Measurements from ENCODE around the gene NDC1. TPM values are rescaled to one million over a fixed set of nuclear protein-coding genes. Genes with fewer than 3 reads are reported as not detected.
A peak's percentile ranks its signal among the peaks of the same experiment; 100 is the strongest.
"Not testable (repeated sequence)": the region's sequence is repeated elsewhere in the genome, so short reads cannot be mapped to it uniquely, and the experiment has no call there.

Gene NDC1
- total RNA-seq, 3 donors from 2014 or later = 34.2 to 39.8 (median 37.6) TPM

DNA sequence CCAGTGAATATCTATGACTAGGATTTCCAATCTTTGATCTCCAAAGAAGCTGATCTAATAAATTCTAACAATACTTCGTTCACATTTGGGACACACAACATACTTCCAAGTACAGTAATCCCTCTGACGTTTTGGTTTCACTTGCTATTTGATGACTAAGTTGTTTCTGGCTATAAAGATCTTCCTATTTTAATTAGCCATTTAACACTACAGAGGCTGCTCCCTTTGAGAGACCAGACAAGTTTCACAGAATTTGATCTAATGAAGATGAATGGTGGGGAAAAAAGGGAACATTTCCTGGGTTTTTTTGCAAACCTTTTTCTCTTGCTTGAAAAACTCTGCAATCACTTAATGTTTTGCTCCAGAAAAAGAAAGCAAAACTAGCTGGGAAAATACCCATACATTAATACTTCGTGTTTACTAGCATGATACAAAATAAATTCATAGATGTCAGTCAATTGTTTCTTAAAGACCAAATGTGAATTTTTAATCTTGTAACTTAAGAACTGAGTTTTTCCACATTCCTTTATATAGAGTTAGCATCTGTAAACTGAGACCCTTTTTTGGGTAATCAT is 71.2 kb downstream of the NDC1 start:
- Mint-ChIP-seq H3K27me3 (ENCODE audit: low read depth) (no peaks in the 10 kb centered on the region), H3K36me3 (ENCODE audit: insufficient read depth) (peaks cover 35% of the 10 kb centered on the region), H3K4me1 (ENCODE audit: low read depth) (peaks cover 22% of the 10 kb centered on the region), H3K9me3 (peaks cover 11% of the 10 kb centered on the region), H3K4me3 (peak overlapping the region; percentile 13)
- DNase-seq (no peak), ATAC-seq (no peak)

DNA sequence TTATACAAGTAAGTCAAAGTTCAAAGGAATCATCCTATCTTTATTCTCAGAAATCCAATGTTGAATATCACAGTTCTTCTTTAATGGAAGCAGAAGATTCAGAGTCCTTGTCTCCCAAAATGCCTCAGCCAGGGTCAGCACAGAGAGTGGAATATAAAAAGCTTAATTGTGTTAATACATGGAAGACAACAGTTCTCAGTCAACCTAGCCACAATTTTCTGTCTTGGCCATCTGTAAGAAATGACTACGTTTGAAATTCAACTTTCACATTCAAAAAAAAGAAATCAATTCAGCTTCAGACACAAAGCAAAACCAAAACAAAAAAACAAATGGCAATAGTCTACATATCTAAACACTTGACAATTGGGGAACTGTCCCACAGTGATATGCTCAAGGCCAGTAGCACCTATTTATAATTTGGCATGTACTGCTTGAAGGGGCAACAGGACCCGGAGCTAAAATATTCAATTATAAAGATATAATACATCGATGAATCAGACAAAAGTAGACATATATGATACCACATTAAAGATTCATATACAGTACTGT is 71.8 kb downstream of the NDC1 start:
- Mint-ChIP-seq H3K27me3 (ENCODE audit: low read depth) (no peaks in the 10 kb centered on the region), H3K4me3 (no peak overlapping the region), H3K9me3 (peaks cover 12% of the 10 kb centered on the region), H3K36me3 (ENCODE audit: insufficient read depth) (peaks cover 32% of the 10 kb centered on the region), H3K4me1 (ENCODE audit: low read depth) (peaks cover 22% of the 10 kb centered on the region)
- ATAC-seq (no peak), DNase-seq (no peak)

DNA sequence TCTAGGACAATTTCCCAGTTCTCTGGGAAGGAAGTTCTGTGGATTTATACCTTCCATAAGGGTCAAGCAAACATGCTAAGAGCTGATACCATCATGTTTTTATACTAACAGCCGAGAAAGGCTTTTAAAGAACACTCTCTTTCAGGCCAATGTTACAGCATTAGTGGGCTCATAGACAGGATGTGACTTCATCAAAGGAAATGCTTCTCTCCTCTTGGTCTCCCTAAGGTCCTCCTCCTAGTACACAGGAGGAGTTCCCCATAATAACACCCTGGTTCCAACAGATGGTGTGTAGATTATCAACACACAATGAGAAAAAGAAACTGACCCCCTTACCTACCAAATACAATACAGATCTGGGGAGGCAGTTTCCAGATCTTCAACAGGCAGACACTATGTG is 72.4 kb downstream of the NDC1 start:
- Mint-ChIP-seq H3K4me3 (no peak overlapping the region), H3K4me1 (ENCODE audit: low read depth) (peaks cover 22% of the 10 kb centered on the region), H3K36me3 (ENCODE audit: insufficient read depth) (peaks cover 26% of the 10 kb centered on the region), H3K27me3 (ENCODE audit: low read depth) (no peaks in the 10 kb centered on the region), H3K9me3 (peaks cover 12% of the 10 kb centered on the region)
- no peak for DNase-seq
- no peak for ATAC-seq

DNA sequence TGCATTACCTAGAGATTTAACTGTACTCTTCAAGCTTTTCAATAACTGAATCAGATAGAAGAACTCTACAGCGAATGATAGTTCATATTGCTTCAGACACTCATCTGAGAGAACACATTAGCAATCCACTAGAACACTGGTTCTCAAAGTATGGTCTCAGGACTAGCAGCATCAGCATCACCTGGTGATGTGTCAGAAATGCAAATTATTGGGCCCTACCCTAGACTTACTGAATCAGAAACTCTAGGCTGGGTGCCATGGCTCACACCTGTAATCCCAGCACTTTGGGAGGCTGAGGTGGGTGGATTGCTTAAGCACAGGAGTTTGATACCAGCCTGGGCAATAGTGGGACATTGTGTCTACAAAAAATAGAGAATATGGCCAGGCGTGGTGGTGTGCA is 74.2 kb downstream of the NDC1 start:
- peaks cover 26% of the 10 kb centered on the region for H3K36me3 Mint-ChIP-seq (ENCODE audit: insufficient read depth)
- DNase-seq (no peak), ATAC-seq (no peak)
- H3K9me3 Mint-ChIP-seq = peaks cover 12% of the 10 kb centered on the region
- no peaks in the 10 kb centered on the region for H3K27me3 Mint-ChIP-seq (ENCODE audit: low read depth)
- H3K4me3 Mint-ChIP-seq = no peak overlapping the region
- H3K4me1 Mint-ChIP-seq (ENCODE audit: low read depth) = peaks cover 22% of the 10 kb centered on the region

DNA sequence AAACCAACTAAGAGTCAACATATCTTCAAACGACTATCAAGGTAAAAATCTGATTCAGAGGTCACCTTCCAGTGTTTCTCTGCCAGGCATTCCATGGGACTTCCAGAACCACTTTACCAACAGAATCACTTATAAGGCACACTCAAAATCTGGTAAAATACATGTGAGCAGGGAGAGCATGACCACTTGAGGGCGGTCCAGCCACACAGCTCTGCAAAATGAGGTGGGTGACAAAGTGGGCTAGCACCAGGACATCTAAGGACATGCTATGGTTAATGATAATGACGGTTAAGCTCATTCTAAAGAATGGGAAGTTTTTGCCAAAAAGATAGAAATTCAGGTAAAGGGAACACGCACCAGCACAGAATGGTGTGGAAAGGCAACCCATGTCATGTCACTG is 74.6 kb downstream of the NDC1 start:
- no peak for ATAC-seq
- H3K9me3 Mint-ChIP-seq = peaks cover 12% of the 10 kb centered on the region
- H3K4me1 Mint-ChIP-seq (ENCODE audit: low read depth) = peaks cover 22% of the 10 kb centered on the region
- H3K27me3 Mint-ChIP-seq (ENCODE audit: low read depth) = no peaks in the 10 kb centered on the region
- no peak overlapping the region for H3K4me3 Mint-ChIP-seq
- peaks cover 26% of the 10 kb centered on the region for H3K36me3 Mint-ChIP-seq (ENCODE audit: insufficient read depth)
- DNase-seq = no peak

DNA sequence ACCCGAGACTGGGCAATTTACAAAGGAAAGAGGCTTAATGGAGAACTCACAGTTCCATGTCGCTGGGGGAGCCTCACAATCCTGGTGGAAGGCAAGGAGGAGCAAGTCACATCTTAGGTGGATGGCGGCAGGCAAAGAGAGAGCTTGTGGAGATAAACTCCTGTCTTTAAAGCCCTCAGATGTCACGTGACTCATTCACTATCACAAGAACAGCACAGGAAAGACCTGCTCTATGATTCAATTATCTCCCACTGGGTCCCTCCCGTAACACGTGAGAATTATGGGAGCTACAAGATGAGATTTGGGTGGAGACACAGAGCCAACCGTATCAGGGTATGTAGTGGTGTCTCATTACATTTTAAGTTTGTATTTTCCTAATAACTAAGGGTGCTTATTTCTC is 77.6 kb downstream of the NDC1 start:
- H3K4me3 Mint-ChIP-seq; DNase-seq; H3K4me1 Mint-ChIP-seq (ENCODE audit: low read depth); ATAC-seq; H3K27me3 Mint-ChIP-seq (ENCODE audit: low read depth): not testable (repeated sequence)
- Mint-ChIP-seq H3K9me3 (peaks cover 12% of the 10 kb centered on the region), H3K36me3 (ENCODE audit: insufficient read depth) (peaks cover 18% of the 10 kb centered on the region)

DNA sequence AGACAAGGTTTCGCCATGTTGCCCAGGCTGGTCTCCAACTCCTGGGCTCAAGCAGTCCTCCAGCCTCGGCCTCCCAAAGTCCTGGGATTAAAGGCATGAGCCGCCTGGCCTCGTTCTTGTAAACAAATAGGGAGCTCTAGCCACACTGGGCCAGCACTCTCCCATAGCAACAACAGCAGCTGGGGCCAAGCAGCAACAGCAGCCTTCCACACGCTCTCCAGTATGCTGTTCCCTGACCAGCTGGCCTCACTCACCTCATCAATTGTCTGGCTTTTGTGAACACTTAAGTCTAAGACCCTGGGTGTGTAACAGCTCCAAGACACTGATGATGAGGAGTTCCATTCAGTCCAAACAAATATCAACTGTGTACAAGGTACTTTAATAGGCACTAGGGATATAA is 82.2 kb downstream of the NDC1 start:
- H3K4me3 Mint-ChIP-seq = no peak overlapping the region
- ATAC-seq = no peak
- H3K27me3 Mint-ChIP-seq (ENCODE audit: low read depth) = no peaks in the 10 kb centered on the region
- no peaks in the 10 kb centered on the region for H3K4me1 Mint-ChIP-seq (ENCODE audit: low read depth)
- peaks cover 6% of the 10 kb centered on the region for H3K36me3 Mint-ChIP-seq (ENCODE audit: insufficient read depth)
- no peaks in the 10 kb centered on the region for H3K9me3 Mint-ChIP-seq
- no peak for DNase-seq

DNA sequence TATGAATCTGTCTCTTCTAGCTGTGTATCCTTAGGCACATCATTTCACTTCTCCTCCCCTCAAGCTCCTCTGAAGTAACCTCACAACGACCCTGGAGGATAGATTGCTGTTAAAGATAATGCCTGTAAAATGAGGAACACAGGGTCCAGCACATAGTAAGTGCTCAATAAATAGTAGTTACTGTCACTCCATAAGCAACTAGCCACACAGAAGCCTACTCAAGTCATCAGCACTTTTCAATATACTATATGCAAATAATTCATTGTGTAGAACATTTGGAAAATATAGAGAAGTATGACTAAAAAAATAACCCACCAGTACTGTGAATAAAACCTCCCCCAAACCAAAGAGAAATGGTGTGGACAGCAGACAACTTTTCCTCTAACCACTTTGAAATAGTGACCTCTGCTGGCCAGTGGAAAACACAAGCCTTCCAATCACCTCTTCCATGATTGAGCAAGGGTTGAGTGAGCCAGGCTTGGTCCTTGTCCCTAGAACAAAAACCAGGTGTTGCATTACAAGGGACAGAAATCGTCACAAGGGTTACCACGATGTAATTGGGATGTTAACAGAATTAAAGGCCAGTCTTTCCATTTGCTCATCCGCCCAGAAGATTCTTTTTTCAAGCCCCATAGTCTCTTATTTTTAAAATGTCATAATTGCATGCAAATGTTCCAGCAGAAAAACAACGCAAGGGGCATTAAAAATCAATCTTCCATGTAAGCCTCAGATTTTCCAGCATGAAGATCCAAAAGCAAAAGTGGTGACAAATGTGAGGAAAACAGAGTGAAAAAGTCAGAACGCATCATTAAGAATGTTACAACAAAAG is 83.4 kb downstream of the NDC1 start:
- Mint-ChIP-seq H3K4me1 (ENCODE audit: low read depth) (no peaks in the 10 kb centered on the region), H3K4me3 (no peak overlapping the region), H3K36me3 (ENCODE audit: insufficient read depth) (no peaks in the 10 kb centered on the region), H3K9me3 (no peaks in the 10 kb centered on the region), H3K27me3 (ENCODE audit: low read depth) (no peaks in the 10 kb centered on the region)
- DNase-seq (no peak), ATAC-seq (peak in 1 of 2 donors; percentile 28)

DNA sequence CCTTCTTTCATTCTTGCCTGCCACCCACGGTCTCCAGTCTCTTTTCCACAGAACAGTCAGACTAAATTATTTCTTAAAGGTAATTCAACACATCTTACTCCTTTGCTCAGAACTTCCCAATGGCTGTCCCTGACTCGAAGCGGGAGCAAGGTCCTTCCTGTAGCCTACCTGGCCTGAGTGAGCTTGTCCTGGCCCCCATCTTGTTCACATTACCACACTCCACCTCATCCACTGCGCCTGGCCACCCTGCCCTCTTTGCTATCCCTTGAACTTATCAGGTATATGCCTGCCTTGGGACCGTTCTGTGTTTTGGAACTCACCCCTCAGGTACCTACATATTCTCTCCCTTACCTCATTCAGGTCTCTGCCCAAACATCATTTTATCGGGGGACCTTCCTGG is 85.8 kb downstream of the NDC1 start:
- Mint-ChIP-seq H3K36me3 (ENCODE audit: insufficient read depth) (no peaks in the 10 kb centered on the region), H3K4me1 (ENCODE audit: low read depth) (no peaks in the 10 kb centered on the region), H3K27me3 (ENCODE audit: low read depth) (no peaks in the 10 kb centered on the region), H3K9me3 (no peaks in the 10 kb centered on the region), H3K4me3 (no peak overlapping the region)
- ATAC-seq (no peak), DNase-seq (no peak)

DNA sequence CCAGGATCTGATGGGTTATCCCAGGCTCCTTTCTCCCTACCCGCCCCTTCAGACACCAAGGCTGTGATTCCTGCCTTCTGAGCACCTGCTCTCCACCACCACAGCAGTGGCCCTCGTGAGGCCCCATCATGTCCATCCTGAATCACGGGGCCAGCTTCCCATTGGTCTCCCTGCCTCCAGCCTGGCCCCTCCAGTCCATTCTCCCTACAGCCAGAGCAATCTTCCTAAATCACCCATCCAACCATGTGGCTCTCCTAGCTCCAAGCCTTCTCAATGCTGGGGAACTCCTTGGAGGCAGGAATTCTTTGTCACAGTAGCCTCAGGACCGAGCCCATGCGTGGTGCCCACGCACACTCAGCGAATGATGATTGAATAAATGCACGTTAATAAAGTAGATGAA is 90.3 kb downstream of the NDC1 start:
- no peaks in the 10 kb centered on the region for H3K4me1 Mint-ChIP-seq (ENCODE audit: low read depth)
- no peaks in the 10 kb centered on the region for H3K36me3 Mint-ChIP-seq (ENCODE audit: insufficient read depth)
- no peak for ATAC-seq
- DNase-seq = no peak
- H3K4me3 Mint-ChIP-seq = no peak overlapping the region
- peaks cover 12% of the 10 kb centered on the region for H3K27me3 Mint-ChIP-seq (ENCODE audit: low read depth)
- H3K9me3 Mint-ChIP-seq = peaks cover 5% of the 10 kb centered on the region

DNA sequence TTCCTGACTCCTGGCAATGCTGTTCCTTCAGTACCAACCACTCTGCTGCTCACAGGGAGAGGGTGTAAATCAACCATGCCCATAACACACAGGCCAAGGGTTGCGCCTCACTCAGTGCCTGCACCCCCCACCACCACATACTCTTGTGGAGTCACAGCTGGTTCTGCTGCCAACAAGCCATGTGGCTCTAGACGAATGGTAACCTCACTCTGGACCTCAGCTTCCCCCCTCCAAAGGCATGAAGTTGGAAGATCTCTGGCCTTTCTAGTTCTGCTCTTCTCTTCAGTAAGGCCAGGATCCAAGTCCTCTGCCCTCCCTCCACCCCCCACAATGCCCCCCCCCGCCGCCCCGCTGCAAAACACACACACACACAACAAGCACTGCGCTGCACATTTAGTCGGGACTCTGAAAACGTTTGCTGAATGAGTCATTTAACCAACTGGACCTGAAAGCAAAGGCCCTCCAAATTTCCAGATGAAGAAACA is 97.4 kb downstream of the NDC1 start:
- Mint-ChIP-seq H3K27me3 (ENCODE audit: low read depth) (peaks cover 50% of the 10 kb centered on the region), H3K4me1 (ENCODE audit: low read depth) (peaks cover 4% of the 10 kb centered on the region), H3K4me3 (no peak overlapping the region), H3K9me3 (peaks cover 11% of the 10 kb centered on the region), H3K36me3 (ENCODE audit: insufficient read depth) (no peaks in the 10 kb centered on the region)
- no peak for DNase-seq
- ATAC-seq = no peak

DNA sequence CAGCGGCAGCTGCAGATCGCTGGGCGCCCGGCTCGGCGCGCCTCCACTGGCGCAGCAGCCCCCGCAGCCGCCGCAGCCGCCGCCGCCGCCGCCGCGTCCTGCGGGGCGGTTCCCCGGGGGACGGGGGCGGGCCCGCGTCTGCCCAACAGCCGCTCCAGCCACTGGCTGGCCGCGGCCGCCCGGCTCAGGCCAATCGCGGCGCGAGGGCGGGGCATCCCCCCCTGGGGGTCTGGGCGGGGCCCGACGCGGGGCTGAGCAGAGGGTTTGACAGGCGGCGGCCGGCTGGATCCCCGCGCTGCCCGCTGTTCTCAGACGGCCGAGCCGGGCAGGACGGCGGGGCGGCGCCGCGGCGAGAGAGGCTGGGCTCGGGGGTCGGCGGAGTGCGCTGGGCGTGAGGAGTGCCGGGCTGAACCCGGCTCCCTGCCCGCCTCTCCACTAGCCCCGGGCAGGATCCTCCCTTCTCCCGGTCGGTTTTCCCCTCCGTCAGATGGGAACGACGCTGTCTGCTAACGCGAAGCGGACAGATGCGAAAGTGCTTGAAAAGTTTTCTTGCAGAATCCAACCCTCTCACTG is 98.9 kb downstream of the NDC1 start, which contains the start of gene GLIS1:
Gene GLIS1, minus strand, starts transcription at position 56 of the 573 bp plus-strand sequence. CDS start 1,100 bp downstream, outside the sequence.
- Mint-ChIP-seq H3K36me3 (ENCODE audit: insufficient read depth) (no peaks in the 10 kb centered on the region), H3K27me3 (ENCODE audit: low read depth) (peaks cover 62% of the 10 kb centered on the region), H3K9me3 (peaks cover 11% of the 10 kb centered on the region), H3K4me3 (peak within 1 kb of the TSS; percentile 62), H3K4me1 (ENCODE audit: low read depth) (peaks cover 4% of the 10 kb centered on the region)
- DNase-seq (peak; percentile 15), ATAC-seq (peak; percentile 94 to 97)

DNA sequence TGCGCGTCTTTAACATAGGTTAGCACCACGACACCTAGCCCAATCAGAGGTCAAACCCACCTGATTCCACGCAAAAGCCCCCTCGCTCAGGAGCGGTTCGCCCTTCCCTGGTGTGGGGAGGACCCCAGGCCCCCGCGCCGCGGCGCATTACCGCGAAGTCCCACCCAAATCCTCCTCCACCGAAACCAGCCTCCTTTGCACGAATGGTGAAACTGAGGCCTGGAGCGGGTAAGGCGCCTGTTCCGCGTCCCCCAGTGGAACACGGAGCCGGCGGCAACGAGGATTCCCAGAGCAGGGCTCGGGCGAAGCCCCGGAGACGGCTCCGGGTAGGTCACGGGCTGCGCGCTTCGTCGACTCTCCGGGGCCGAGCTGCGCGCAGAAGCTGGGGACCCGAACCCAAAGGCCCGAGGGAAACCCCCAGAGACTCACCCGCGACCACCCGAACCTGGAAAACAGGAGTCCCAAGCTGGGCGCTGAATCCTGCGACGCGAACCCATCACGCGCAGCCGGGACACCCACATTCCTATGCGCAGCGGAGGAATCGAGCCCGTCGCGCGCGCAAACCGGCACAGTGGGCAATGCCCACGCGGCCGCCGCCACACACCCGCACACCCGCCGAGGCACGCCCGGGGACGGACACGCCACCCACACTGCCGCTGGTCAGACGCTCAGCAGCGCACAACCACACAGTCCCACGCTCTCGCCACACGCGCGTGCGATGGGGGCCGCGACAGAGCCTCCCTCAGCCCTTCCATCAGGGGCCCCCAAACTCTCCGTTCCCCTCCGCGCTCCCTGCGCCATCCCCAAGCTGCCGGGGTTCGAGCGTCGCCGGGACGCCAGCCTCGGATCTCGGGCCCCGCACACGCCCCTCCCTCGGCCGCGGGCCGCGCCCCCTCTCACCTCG is 99.6 kb downstream of the NDC1 start:
- no peaks in the 10 kb centered on the region for H3K36me3 Mint-ChIP-seq (ENCODE audit: insufficient read depth)
- peaks cover 66% of the 10 kb centered on the region for H3K27me3 Mint-ChIP-seq (ENCODE audit: low read depth)
- DNase-seq (no peak), ATAC-seq (peak; percentile 2 to 5)
- peak overlapping the region; percentile 19 for H3K4me3 Mint-ChIP-seq
- H3K9me3 Mint-ChIP-seq = peaks cover 11% of the 10 kb centered on the region
- peaks cover 4% of the 10 kb centered on the region for H3K4me1 Mint-ChIP-seq (ENCODE audit: low read depth)

Data from activated T-cell treated with anti-CD3 and anti-CD28 coated beads, Interleukin-2, amount 50 U/mL, for 4 hours (primary cell).